ENCODE data around the gene ARFGEF2.
"Not testable (repeated sequence)": the region's sequence is repeated elsewhere in the genome, so short reads cannot be mapped to it uniquely, and the experiment has no call there.

Gene ARFGEF2

GRCh38 chr20:48983423-48984400 is 62.2 kb downstream of the ARFGEF2 start:
- H3K27ac Mint-ChIP-seq, result peak overlapping the region in 1 of 2 donors; percentile 6
- H3K36me3 Mint-ChIP-seq (ENCODE audit: insufficient read depth), result peaks cover 48% of the 10 kb centered on the region
- H3K9me3 Mint-ChIP-seq, result no peaks in the 10 kb centered on the region
- no peaks in the 10 kb centered on the region for H3K27me3 Mint-ChIP-seq
- ATAC-seq (replicated peaks) (no peak), DNase-seq (no peak)
- H3K4me3 Mint-ChIP-seq, result no peak overlapping the region
- peaks cover 2 to 8% of the 10 kb centered on the region in 2 donors for H3K4me1 Mint-ChIP-seq (ENCODE audit: low read depth in 2 of 2)

- Mint-ChIP-seq H3K27me3 (no peaks in the 10 kb centered on the region), H3K27ac (no peak overlapping the region), H3K4me1 (ENCODE audit: low read depth in 2 of 2) (peaks cover 2 to 6% of the 10 kb centered on the region in 2 donors), H3K4me3 (no peak overlapping the region), H3K9me3 (no peaks in the 10 kb centered on the region), H3K36me3 (ENCODE audit: insufficient read depth) (peaks cover 50% of the 10 kb centered on the region)
- DNase-seq (no peak), ATAC-seq (replicated peaks) (no peak)
Observed at GRCh38 chr20:48984575-48985219, 63.2 kb downstream of the ARFGEF2 start.

GRCh38 chr20:48986899-48987298 is 65.4 kb downstream of the ARFGEF2 start:
- Mint-ChIP-seq H3K27me3 (no peaks in the 10 kb centered on the region), H3K27ac (peak overlapping the region in 1 of 2 donors; percentile 38), H3K36me3 (ENCODE audit: insufficient read depth) (peaks cover 70% of the 10 kb centered on the region), H3K4me1 (ENCODE audit: low read depth in 2 of 2) (no peaks in the 10 kb centered on the region), H3K9me3 (no peaks in the 10 kb centered on the region), H3K4me3 (no peak overlapping the region)
- no peak for ATAC-seq (replicated peaks)
- DNase-seq, result no peak

GRCh38 chr20:48990467-48990866 is 69.0 kb downstream of the ARFGEF2 start:
- no peaks in the 10 kb centered on the region for H3K4me1 Mint-ChIP-seq (ENCODE audit: low read depth in 2 of 2)
- DNase-seq, result no peak
- H3K4me3 Mint-ChIP-seq, result no peak overlapping the region
- H3K36me3 Mint-ChIP-seq (ENCODE audit: insufficient read depth), result peaks cover 82% of the 10 kb centered on the region
- ATAC-seq (replicated peaks), result no peak
- H3K27me3 Mint-ChIP-seq, result no peaks in the 10 kb centered on the region
- H3K9me3 Mint-ChIP-seq, result no peaks in the 10 kb centered on the region
- no peak overlapping the region for H3K27ac Mint-ChIP-seq

DNA sequence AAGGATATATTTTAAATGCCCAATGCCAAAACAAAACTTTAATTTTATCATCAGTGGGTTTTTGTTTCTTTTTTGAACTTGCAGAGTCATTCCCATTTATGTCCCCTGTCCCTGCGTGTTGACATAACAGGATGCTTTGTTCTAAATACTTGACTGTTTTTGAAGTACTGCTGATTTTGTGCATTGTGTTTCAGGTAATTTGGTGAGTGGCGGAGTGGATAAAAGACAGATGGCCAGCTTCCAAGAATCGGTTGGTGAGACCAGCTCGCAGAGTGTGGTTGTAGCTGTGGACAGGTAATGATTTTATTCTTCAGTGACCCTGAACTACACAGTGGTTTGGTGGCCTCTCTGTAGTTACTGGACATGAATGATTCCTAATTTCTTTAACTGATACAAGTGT is 74.1 kb downstream of the ARFGEF2 start:
- Mint-ChIP-seq H3K27ac (no peak overlapping the region), H3K4me3 (no peak overlapping the region), H3K27me3 (no peaks in the 10 kb centered on the region), H3K4me1 (ENCODE audit: low read depth in 2 of 2) (no peaks in the 10 kb centered on the region), H3K9me3 (no peaks in the 10 kb centered on the region), H3K36me3 (ENCODE audit: insufficient read depth) (peaks cover 89% of the 10 kb centered on the region)
- ATAC-seq (replicated peaks) (no peak), DNase-seq (no peak)

GRCh38 chr20:48999890-49000870 is 78.7 kb downstream of the ARFGEF2 start:
- H3K27me3 Mint-ChIP-seq, result no peaks in the 10 kb centered on the region
- H3K4me3 Mint-ChIP-seq, result no peak overlapping the region
- no peak overlapping the region for H3K27ac Mint-ChIP-seq
- no peaks in the 10 kb centered on the region for H3K4me1 Mint-ChIP-seq (ENCODE audit: low read depth in 2 of 2)
- ATAC-seq (replicated peaks) (no peak), DNase-seq (no peak)
- no peaks in the 10 kb centered on the region for H3K9me3 Mint-ChIP-seq
- peaks cover 61% of the 10 kb centered on the region for H3K36me3 Mint-ChIP-seq (ENCODE audit: insufficient read depth)

DNA sequence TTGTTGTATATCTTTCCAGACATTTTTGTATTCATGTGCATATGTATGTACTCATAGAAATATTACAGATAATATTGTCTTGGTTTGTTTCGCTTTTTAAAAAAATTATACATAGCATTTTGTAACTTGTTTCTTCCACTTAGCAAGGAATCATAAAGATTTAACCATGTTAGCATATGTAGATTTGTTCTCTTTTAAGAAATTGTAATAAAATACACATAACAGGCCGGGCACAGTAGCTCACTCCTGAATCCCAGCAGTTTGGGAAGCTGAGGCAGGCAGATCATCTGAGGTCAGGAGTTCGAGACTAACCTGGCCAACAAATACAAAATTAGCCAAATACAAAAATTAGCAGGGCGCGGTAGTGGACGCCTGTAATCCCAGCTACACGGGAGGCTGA is 80.2 kb downstream of the ARFGEF2 start:
- H3K36me3 Mint-ChIP-seq (ENCODE audit: insufficient read depth), result peaks cover 62% of the 10 kb centered on the region
- no peaks in the 10 kb centered on the region for H3K4me1 Mint-ChIP-seq (ENCODE audit: low read depth in 2 of 2)
- no peaks in the 10 kb centered on the region for H3K9me3 Mint-ChIP-seq
- no peaks in the 10 kb centered on the region for H3K27me3 Mint-ChIP-seq
- no peak for DNase-seq
- no peak overlapping the region for H3K27ac Mint-ChIP-seq
- no peak overlapping the region for H3K4me3 Mint-ChIP-seq
- no peak for ATAC-seq (replicated peaks)

GRCh38 chr20:49006446-49006980 is 85.0 kb downstream of the ARFGEF2 start:
- Mint-ChIP-seq H3K9me3 (no peaks in the 10 kb centered on the region), H3K36me3 (ENCODE audit: insufficient read depth) (peaks cover 63% of the 10 kb centered on the region), H3K27me3 (no peaks in the 10 kb centered on the region), H3K4me1 (ENCODE audit: low read depth in 2 of 2) (no peaks in the 10 kb centered on the region), H3K4me3 (no peak overlapping the region), H3K27ac (peak overlapping the region; percentile 35 to 73)
- ATAC-seq (replicated peaks) (no peak), DNase-seq (no peak)

DNA sequence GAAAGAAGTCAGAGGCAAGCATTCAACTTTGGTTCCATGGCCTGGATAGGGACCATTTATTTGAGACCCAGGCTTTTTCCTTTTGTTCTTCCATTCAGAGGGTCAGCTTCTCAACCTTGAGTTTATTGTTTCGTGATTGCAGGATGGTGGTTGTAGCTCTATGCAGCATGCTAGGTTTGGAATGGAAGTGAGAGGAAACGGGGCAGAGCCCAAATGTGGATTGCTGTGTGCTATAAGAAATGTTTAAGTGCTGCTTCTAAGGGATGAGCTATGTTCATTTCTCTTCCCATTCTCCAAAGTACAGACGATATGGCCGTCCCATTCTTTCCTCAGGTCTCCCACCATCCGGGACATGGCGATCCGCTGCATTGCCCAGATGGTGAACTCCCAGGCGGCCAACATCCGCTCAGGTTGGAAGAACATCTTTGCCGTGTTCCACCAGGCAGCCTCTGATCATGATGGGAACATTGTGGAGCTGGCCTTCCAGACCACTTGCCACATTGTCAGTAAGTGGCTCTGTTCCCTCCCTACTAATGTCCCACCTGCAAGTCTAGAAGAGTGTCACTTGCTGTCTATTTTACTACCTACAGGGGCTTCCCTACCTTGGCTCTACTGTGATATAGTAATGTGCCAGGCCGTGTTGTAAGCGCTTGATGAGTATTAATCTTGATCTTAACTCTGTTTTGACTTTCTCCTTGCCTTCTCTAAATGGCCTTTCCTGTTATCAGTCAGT is 88.6 kb downstream of the ARFGEF2 start:
- Mint-ChIP-seq H3K36me3 (ENCODE audit: insufficient read depth) (peaks cover 67% of the 10 kb centered on the region), H3K27ac (no peak overlapping the region), H3K27me3 (no peaks in the 10 kb centered on the region), H3K4me1 (ENCODE audit: low read depth in 2 of 2) (no peaks in the 10 kb centered on the region), H3K4me3 (no peak overlapping the region), H3K9me3 (no peaks in the 10 kb centered on the region)
- ATAC-seq (replicated peaks) (no peak), DNase-seq (no peak)

DNA sequence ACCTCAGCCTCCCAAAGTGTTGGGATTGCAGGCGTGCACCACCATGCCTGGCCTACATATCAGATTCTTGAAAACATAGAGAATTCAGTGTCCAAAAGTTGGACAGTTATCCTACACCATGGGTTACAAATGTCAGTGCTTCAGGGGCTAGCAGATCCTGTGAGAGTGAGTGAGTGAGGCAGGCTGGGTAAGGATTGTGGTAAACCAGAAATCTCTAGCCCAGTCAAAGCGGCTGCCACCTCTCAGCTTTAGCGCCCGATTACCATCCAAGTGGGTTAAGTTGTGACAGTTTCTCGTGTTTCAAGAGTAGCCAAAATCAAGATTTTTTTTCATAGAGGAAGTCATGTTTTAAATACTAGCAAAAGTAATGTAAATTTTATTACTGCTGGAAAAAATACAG is 102.7 kb downstream of the ARFGEF2 start:
- DNase-seq, result no peak

DNA sequence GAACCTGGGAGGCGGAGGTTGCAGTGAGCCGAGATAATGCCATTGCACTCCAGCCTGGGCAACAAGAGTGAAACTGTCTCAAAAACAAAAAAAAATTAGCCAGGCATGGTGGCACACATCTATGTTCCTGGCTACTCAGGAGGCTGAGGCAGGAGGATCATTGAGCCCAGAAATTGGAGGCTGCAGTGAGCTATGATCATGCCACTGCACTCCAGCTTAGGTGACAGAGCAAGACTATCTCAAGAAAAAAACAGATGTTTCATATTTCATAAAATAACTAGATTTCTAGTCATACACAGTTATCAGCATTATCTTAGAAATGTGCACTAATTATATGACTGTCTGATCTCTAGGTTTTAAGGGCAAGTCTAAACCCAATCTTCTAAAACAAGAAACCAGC is 106.7 kb downstream of the ARFGEF2 start:
- H3K36me3 Mint-ChIP-seq (ENCODE audit: insufficient read depth), result peaks cover 78% of the 10 kb centered on the region
- not testable (repeated sequence) for H3K27me3 Mint-ChIP-seq; DNase-seq; H3K4me1 Mint-ChIP-seq (ENCODE audit: low read depth in 2 of 2); ATAC-seq (replicated peaks); H3K27ac Mint-ChIP-seq; H3K4me3 Mint-ChIP-seq; H3K9me3 Mint-ChIP-seq

More for the DNA sequence above, 102.7 kb downstream of the ARFGEF2 start:
- H3K4me1 Mint-ChIP-seq (ENCODE audit: low read depth in 2 of 2), result no peaks in the 10 kb centered on the region
- no peak overlapping the region for H3K4me3 Mint-ChIP-seq
- no peak overlapping the region for H3K27ac Mint-ChIP-seq
- H3K36me3 Mint-ChIP-seq (ENCODE audit: insufficient read depth), result peaks cover 70% of the 10 kb centered on the region
- no peaks in the 10 kb centered on the region for H3K27me3 Mint-ChIP-seq
- peak; percentile 44 for ATAC-seq (replicated peaks)
- H3K9me3 Mint-ChIP-seq, result no peaks in the 10 kb centered on the region

DNA sequence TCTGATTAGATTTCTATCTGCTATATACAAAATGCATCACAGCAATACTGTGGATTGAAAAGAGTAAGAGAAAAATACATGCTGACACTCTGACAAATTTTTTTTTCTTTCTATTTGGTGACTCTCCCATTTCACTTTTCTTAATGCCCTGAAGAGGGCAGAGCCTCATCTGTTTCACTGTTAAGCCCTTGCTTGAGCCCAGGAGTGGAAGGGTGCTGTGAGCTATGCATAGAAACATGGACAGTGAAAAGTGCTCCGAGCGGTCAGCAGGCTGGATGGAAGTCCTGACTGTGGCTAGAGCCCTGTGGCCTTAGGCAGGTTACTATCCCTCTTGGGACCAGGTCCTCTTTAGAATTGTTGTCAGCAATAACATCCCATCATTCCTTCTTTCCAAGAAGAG is 107.2 kb downstream of the ARFGEF2 start:
- no peaks in the 10 kb centered on the region for H3K27me3 Mint-ChIP-seq
- peaks cover 76% of the 10 kb centered on the region for H3K36me3 Mint-ChIP-seq (ENCODE audit: insufficient read depth)
- DNase-seq (no peak), ATAC-seq (replicated peaks) (no peak)
- no peaks in the 10 kb centered on the region for H3K4me1 Mint-ChIP-seq (ENCODE audit: low read depth in 2 of 2)
- H3K9me3 Mint-ChIP-seq, result no peaks in the 10 kb centered on the region
- H3K4me3 Mint-ChIP-seq, result no peak overlapping the region
- no peak overlapping the region for H3K27ac Mint-ChIP-seq

All from effector memory CD8-positive, alpha-beta T cell (primary cell).